Keratinocyte (primary cell): ENCODE data around the gene CASTOR2. TPM values are rescaled to one million over a fixed set of nuclear protein-coding genes. Genes with fewer than 3 reads are reported as not detected.
A peak's percentile ranks its signal among the peaks of the same experiment; 100 is the strongest.

Experiments used
- DNase-seq: peaks from one replicate; pipeline ENCODE4 v3.0.0-alpha.2; 2011; ENCODE audit warnings: low read depth, missing footprints, low spot score
- FAIRE-seq: peaks from 2 replicates; lab custom pipeline; 2011; peaks lifted over from hg19 to GRCh38; lab: Jason Lieb, UNC
- H2AFZ ChIP-seq: 2 replicates; pipeline ENCODE4 v1.6.0; 2012; ENCODE audit warnings: low read length, control low read depth, inconsistent platforms; ENCODE audit not compliant: control insufficient read depth
- H3K27ac ChIP-seq: 2 replicates; pipeline ENCODE4 v1.5.1; 2011; ENCODE audit warnings: low read length; ENCODE audit not compliant: control insufficient read depth, insufficient read depth
- H3K27me3 ChIP-seq: 3 replicates; pipeline ENCODE4 v1.6.0; 2011; ENCODE audit warnings: low read length; ENCODE audit not compliant: control insufficient read depth, insufficient read depth; ENCODE audit errors: extremely low read depth
- H3K36me3 ChIP-seq, 2 experiments: 2 replicates in 1 of 2; 3 replicates in 1 of 2; pipeline ENCODE4 v1.5.1; 2011; ENCODE audit warnings: low read length in 2 of 2, mild to moderate bottlenecking in 1 of 2; ENCODE audit not compliant: control insufficient read depth in 2 of 2, insufficient read depth in 2 of 2; ENCODE audit errors: extremely low read depth in 1 of 2
- H3K4me1 ChIP-seq: 3 replicates; pipeline ENCODE4 v1.5.1; 2011; ENCODE audit warnings: low read length; ENCODE audit not compliant: control insufficient read depth, insufficient read depth; ENCODE audit errors: extremely low read depth
- H3K4me2 ChIP-seq: 3 replicates; pipeline ENCODE4 v1.6.0; 2011; ENCODE audit warnings: low read depth, low read length; ENCODE audit not compliant: control insufficient read depth, insufficient read depth; ENCODE audit errors: extremely low read depth
- H3K4me3 ChIP-seq, 3 experiments: fragments of 200-600 bp in 1 of 3; sonication (generic) in 1 of 3; 2 replicates in 2 of 3; 3 replicates in 1 of 3; pipeline ENCODE4 v1.5.1; 2011 to 2016; ENCODE audit warnings: low read length in 3 of 3, mild to moderate bottlenecking in 3 of 3, control low read depth in 2 of 3, inconsistent platforms in 1 of 3, low read depth in 1 of 3, mixed read lengths in 1 of 3, mixed run types in 1 of 3, moderate library complexity in 1 of 3; ENCODE audit not compliant: control insufficient read depth in 2 of 3, insufficient read depth in 2 of 3; ENCODE audit errors: extremely low read depth in 1 of 3
- H3K79me2 ChIP-seq: 2 replicates; pipeline ENCODE4 v1.6.0; 2012; ENCODE audit warnings: low read length; ENCODE audit not compliant: control insufficient read depth, insufficient read depth
- H3K9ac ChIP-seq: 3 replicates; pipeline ENCODE4 v1.6.0; 2011; ENCODE audit warnings: low read length; ENCODE audit not compliant: control insufficient read depth, insufficient read depth; ENCODE audit errors: extremely low read depth
- H3K9me1 ChIP-seq: 3 replicates; pipeline ENCODE4 v1.6.0; 2011; ENCODE audit warnings: low read length; ENCODE audit not compliant: control insufficient read depth, insufficient read depth; ENCODE audit errors: extremely low read depth
- H3K9me3 ChIP-seq: 2 replicates; pipeline ENCODE4 v1.5.1; 2012; ENCODE audit warnings: low read depth, low read length; ENCODE audit not compliant: control insufficient read depth
- H4K20me1 ChIP-seq: 3 replicates; pipeline ENCODE4 v1.6.0; 2011; ENCODE audit warnings: low read length; ENCODE audit not compliant: control insufficient read depth, insufficient read depth; ENCODE audit errors: extremely low read depth
- CTCF ChIP-seq, 3 experiments: IDR thresholded peaks in 1 of 3; conservative IDR thresholded peaks in 1 of 3; optimal IDR thresholded peaks in 1 of 3; 2 replicates in 2 of 3; 3 replicates in 1 of 3; pipeline versions ENCODE3 to v1.5.1; 2011; ENCODE audit warnings: low read length in 3 of 3, mild to moderate bottlenecking in 3 of 3, moderate library complexity in 2 of 3, control low read depth in 1 of 3, inconsistent platforms in 1 of 3; ENCODE audit not compliant: insufficient read depth in 2 of 3; ENCODE audit errors: extremely low read depth in 1 of 3
- EZH2 ChIP-seq: IDR thresholded peaks from one replicate; pipeline ENCODE4 v1.6.1; 2012; ENCODE audit warnings: inconsistent platforms, mild to moderate bottlenecking, low read length, moderate library complexity
- dilution Hi-C: fragments of 300-500 bp; cut with MboI; formaldehyde crosslinking; loops from one replicate; pipeline ENCODE4 v1.7.0; 2020; ENCODE audit warnings: low sequenced_read_pairs; ENCODE audit not compliant: extremely low pct_ligation_motif_present
- polyA plus RNA-seq, 5 experiments: library from polyadenylated mRNA; depleted of rRNA in 3 of 5; stranded (reverse) in 3 of 5; stranded (forward) in 1 of 5; unstranded in 1 of 5; fragments of >200 nt; gene quantifications; 1 replicate in 1 of 5; 2 replicates in 3 of 5; 3 replicates in 1 of 5; pipeline versions ENCODE4 v1.2.1 to v1.2.3, GENCODE V29; 2011 to 2012; ENCODE audit warnings: missing spikeins in 2 of 5, low read depth in 1 of 5, low replicate concordance in 1 of 5

Gene CASTOR2
- polyA plus RNA-seq, 1 donor (not counting 4 experiments of a cell fraction or from before 2014, with no cell fraction given), result 0.75 TPM

GRCh38 chr7:75038508-75038907 lies 74.0 kb downstream of the CASTOR2 start:
- Histone ChIP-seq H3K9me3 (no peaks in the 10 kb centered on the region), H3K4me3 (no peak overlapping the region), H3K36me3 (peaks cover 2 to 9% of the 10 kb centered on the region in 2 experiments), H3K27ac (no peak overlapping the region), H3K9me1 (no peaks in the 10 kb centered on the region), H3K79me2 (no peaks in the 10 kb centered on the region), H4K20me1 (no peaks in the 10 kb centered on the region), H3K27me3 (no peaks in the 10 kb centered on the region), H3K4me2 (no peak overlapping the region), H3K9ac (no peak overlapping the region), H3K4me1 (peaks cover 13% of the 10 kb centered on the region), H2AFZ (no peak overlapping the region)
- TF ChIP-seq CTCF (optimal IDR thresholded peaks at IDR 0.05 in 1 of 3, IDR thresholded peaks at IDR 0.05 in 1 of 3, conservative IDR thresholded peaks at IDR 0.05 in 1 of 3; ENCODE audit: extremely low read depth in 1 of 3, insufficient read depth in 2 of 3, low read length in 3 of 3) (no peak), EZH2 (no peak)
- dilution Hi-C loops, result no loop called here
- DNase-seq (no peak), FAIRE-seq (no peak)

- H3K9me1 ChIP-seq, result no peaks in the 10 kb centered on the region
- no peak for TF ChIP-seq EZH2
- TF ChIP-seq CTCF (optimal IDR thresholded peaks at IDR 0.05 in 1 of 3, IDR thresholded peaks at IDR 0.05 in 1 of 3, conservative IDR thresholded peaks at IDR 0.05 in 1 of 3; ENCODE audit: extremely low read depth in 1 of 3, insufficient read depth in 2 of 3, low read length in 3 of 3), result no peak
- peaks cover 2 to 12% of the 10 kb centered on the region in 2 experiments for H3K36me3 ChIP-seq
- dilution Hi-C loops, result no loop called here
- peak overlapping the region; percentile 58 for H3K4me2 ChIP-seq
- no peaks in the 10 kb centered on the region for H4K20me1 ChIP-seq
- H3K9me3 ChIP-seq, result no peaks in the 10 kb centered on the region
- FAIRE-seq (peak; percentile 97), DNase-seq (peak; percentile 53)
- no peaks in the 10 kb centered on the region for H3K79me2 ChIP-seq
- H2AFZ ChIP-seq, result no peak overlapping the region
- H3K9ac ChIP-seq, result no peak overlapping the region
- peaks cover 13% of the 10 kb centered on the region for H3K4me1 ChIP-seq
- H3K27ac ChIP-seq, result peak overlapping the region; percentile 11
- H3K4me3 ChIP-seq, result peak overlapping the region in 2 of 3 experiments; percentile 5 to 11
- H3K27me3 ChIP-seq, result no peaks in the 10 kb centered on the region
Measured at GRCh38 chr7:75039166-75039565, 74.7 kb downstream of the CASTOR2 start.
